Measurements from ENCODE around the gene NGEF. TPM values are rescaled to one million over a fixed set of nuclear protein-coding genes. Genes with fewer than 3 reads are reported as not detected.

The NGEF gene
- total RNA-seq, 1 experiment from 2014 or later: 1.9 TPM

- Histone ChIP-seq H2BK5ac (ENCODE audit: insufficient read length, low read length) (no peak overlapping the region), H4K20me1 (ENCODE audit: control insufficient read depth, insufficient read depth, insufficient read length) (no peaks in the 10 kb centered on the region), H3K27ac (ENCODE audit: insufficient read length, low read depth, low read length) (no peak overlapping the region), H3K9me3 (ENCODE audit: control insufficient read depth, low read depth, low read length) (no peaks in the 10 kb centered on the region), H4K8ac (replicated peaks; ENCODE audit: insufficient read length, low read depth, low read length) (no peak overlapping the region), H2BK15ac (ENCODE audit: low read depth, low read length) (no peak overlapping the region), H2BK20ac (ENCODE audit: low read depth, low read length, poor library complexity, severe bottlenecking) (no peak overlapping the region), H2BK12ac (ENCODE audit: insufficient read length, low read depth, low read length) (no peak overlapping the region), H3K9ac (ENCODE audit: extremely low read depth, insufficient read length, low read length) (no peak overlapping the region), H2BK120ac (ENCODE audit: low read depth, low read length, poor library complexity, severe bottlenecking) (no peak overlapping the region), H3T11ph (ENCODE audit: low read length) (no peak overlapping the region), H4K5ac (ENCODE audit: insufficient read length, low read depth, low read length) (no peak overlapping the region), H3K4me1 (ENCODE audit: insufficient read depth, low read length) (no peaks in the 10 kb centered on the region), H3K4me2 (ENCODE audit: insufficient read depth, insufficient read length, low read length) (no peak overlapping the region), H3K27me3 (ENCODE audit: insufficient read depth, low read length) (peaks cover 23% of the 10 kb centered on the region), H3K14ac (ENCODE audit: insufficient read depth, low read length) (no peak overlapping the region), H3K18ac (ENCODE audit: insufficient read length, low read depth, low read length) (no peak overlapping the region), H3K23me2 (ENCODE audit: insufficient read length, low read depth, low read length, poor library complexity, severe bottlenecking) (peaks cover 12% of the 10 kb centered on the region), H3K23ac (ENCODE audit: insufficient read length, low read depth, low read length) (no peak overlapping the region), H3K56ac (ENCODE audit: insufficient read length, low read depth, low read length) (no peak overlapping the region), H2AFZ (ENCODE audit: low read length) (no peak overlapping the region), H3K4ac (ENCODE audit: low read depth, low read length) (no peak overlapping the region), H4K91ac (ENCODE audit: insufficient read length, low read depth, low read length) (no peak overlapping the region), H2AK5ac (ENCODE audit: insufficient read length, low read length) (no peak overlapping the region), H3K79me2 (ENCODE audit: insufficient read depth, low read length) (no peaks in the 10 kb centered on the region), H3K79me1 (ENCODE audit: insufficient read depth, low read depth, low read length, poor library complexity, severe bottlenecking) (no peaks in the 10 kb centered on the region)
- Mint-ChIP-seq H3K36me3 (ENCODE audit: insufficient read depth in 1 of 3, low read depth in 3 of 3) (no peaks in the 10 kb centered on the region), H3K9me3 (no peaks in the 10 kb centered on the region; a peak in 1 of 5 replicates), H3K27me3 (ENCODE audit: low read depth) (peaks cover 66% of the 10 kb centered on the region), H3K4me3 (no peak overlapping the region), H3K27ac (no peak overlapping the region), H3K4me1 (peaks cover 12% of the 10 kb centered on the region in 2 experiments)
- TF ChIP-seq CTCF (conservative IDR thresholded peaks at IDR 0.05): no peak
- no peak for DNase-seq
- no CpG with 5 or more reads among the region's 4 CpGs for WGBS (ENCODE audit: extremely low coverage, insufficient read length, low lambda C conversion rate)
Observed at GRCh38 chr2:232931636-232932035, 81.4 kb downstream of the NGEF start.

Measured in H9 (cell line).